ENCODE results near the gene KCTD3.

- TF ChIP-seq CTCF (IDR thresholded peaks at IDR 0.05), result no peak
- no peak for TF ChIP-seq EZH2 (IDR thresholded peaks at IDR 0.05; ENCODE audit: borderline replicate concordance, insufficient read depth, low read depth, low read length, poor library complexity, severe bottlenecking)
Measured at GRCh38 chr1:215635827-215636226, 68.7 kb downstream of the KCTD3 start.
